D341Med (cell line): ENCODE measurements around the gene LPP.

ENCODE experiments used
- DNase-seq: peaks from one replicate; pipeline ENCODE4 v3.0.0; 2012; ENCODE audit warnings: low spot score

LPP gene

DNA sequence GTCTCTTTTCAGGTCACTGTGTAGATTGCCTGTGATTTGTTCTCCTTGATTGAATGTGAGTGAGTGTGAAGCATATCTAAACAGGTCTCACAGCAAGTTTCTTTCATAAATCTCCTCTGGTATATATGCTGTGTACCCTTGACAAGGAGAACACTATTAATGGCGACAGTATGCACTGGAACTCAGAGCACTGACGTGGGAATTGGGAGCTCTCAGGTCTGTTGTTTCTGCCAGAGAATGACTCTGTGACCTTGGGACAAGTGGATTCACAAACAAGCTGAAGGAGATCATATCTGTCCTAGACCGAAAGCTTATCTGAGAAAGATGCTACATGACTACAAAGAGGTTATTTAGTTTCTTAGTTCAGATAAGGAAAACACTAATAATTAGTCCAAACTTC lies 691.6 kb downstream of the LPP start:
- no peak for DNase-seq

DNA sequence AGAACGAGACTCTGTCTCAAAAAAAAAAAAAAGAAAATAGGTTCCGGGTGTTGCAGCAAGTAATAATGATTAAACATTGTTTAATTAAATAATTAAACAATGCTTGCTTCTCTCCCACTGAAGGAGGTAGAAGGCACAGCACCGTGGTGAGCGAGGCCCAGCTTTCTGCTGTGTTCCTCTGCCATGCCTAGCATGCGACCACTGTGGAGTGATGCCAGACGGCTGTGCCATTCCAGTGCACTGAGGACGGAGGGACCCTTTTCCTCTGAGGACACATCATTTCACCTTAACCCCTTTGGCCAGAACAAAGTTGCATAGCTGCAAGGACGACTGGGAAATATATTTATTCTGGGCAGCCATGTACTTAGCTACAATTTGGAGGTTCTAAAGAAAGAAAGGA lies 695.0 kb downstream of the LPP start:
- no peak for DNase-seq

DNA sequence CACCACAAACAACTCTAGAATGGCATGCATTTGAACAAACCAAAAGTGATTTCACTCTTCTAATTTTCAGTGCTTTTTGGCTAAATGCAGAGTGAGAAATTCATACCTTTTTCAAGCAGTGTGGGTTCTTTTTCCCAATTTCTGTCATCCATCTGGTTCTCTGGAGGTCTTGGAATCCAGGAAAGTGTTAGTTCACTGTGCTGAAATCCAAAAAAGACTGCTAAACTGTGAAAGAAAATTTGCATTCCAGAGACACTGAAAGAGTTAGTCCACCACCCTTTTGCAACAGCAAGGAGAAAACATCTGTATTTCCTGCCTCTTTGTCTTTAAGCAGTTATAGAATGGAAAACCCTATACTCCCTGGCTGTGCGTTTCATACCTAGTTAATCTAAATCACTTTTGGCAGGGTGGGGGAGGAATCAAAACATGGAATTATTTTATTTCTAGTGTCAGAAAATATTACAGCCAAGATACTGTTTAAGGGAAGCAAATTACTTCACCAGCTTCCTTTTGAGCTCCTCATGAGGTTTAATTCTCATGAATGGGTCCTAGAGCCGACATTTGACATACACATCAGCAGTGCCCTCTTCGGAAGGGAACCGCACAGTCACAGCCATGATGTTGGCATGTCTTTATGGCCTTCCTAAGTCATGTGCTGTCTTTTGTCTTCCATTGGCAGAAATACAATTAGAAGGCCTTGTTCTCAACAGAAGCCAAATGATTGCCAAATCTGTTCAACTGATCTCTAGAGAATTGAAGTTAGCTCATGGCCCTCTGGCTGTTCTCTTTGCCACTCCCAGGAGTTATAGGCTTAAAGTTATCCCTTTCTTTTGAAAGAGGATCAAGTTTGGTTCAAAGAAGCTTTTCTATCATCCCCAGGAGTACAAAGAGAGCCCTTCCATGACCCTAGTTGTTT lies 700.2 kb downstream of the LPP start:
- DNase-seq = peak; percentile 25

DNA sequence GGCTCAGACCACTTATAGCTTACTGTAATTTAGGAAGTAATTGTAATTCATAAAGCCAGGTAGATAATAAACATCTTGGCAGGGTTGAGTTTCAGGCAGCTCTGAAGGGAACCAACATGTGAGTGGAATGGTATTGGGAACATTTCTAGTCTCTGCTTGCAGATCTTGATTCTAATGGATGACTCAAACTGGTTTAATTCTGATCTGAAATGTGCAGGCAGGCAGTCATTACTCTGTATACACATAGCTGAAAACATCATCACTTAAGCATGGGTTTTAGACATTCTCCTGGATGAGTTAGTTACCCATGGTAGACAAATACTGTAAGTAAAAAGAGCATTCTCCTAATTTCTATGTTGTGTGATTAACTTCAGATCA lies 700.8 kb downstream of the LPP start:
- DNase-seq = no peak

DNA sequence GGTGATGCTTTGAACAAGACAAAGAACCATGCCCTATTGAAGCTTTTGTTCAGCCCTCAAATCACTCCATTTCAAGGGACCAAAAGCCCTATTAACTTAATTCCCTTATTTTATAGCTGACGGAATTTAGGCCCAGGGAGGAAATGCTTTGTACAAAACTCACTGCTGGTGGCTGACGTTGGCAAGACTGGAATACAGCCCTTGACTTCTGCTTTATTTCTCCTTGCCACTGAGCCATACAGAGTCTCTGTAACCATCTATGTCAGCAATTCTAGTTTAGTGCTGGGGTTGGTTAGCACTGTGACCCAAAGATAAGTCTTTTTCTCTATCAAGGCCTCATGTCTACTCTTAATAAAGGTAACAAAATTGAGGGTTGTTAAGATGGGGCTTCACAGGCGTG lies 701.7 kb downstream of the LPP start:
- no peak for DNase-seq

DNA sequence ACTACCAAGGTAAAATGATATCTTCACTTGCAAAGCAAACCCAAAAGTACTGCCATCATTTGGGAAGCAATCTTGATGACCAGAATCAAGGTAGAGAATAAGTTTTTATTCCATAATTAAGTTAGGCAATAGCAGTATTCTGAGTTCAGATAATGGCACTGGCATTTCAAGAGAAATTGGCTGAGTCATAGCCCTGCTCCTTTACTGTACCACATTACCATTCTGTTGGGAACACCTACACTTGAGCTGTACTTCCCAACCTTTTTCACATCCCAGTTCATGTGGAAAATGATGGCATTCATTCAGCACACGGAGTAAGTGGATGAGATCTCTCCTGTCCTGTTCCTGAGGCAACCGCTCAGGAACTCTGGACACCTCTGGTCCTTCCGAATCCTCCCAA lies 706.2 kb downstream of the LPP start:
- DNase-seq = no peak

DNA sequence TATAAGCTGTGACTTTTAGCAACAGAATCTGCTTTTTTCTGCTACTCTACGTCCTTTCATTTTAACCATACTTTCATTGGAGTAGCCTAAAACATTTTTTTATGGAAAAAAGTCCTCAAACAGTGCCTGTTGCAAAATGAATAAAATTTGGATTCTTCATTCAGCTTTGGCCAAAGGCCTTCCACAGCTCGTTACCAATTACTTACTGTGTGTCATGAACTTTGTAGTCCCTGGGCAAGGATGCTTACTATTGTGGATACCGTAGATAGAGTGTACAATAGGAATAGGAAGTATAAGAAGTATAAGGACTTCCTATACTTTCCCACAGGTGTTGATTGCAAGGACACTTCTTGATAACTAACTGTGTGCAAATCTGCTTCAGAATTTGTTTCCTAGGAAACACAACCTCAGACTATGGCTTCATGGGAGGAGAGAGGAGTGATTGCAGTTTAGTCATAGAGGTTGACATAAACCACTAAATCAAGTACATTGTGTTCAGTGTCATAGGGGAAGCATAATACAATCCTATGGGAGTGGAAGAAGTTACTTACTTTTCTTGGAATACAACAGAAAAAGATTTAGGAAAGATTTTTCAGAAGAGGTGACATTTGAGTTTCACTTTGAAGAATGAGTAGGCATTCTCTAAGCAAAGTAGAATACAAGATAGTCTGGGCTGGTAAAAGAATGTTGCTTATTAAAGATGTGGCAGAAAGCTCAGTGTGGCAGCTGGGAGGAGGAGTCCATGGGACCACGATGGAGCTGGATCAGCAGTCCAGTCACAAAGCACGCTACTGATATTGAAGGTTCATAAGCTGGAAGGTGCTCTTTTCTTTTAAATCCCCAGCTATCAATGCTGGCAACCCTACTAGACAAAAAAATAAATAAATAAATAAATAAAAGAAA lies 708.1 kb downstream of the LPP start:
- DNase-seq = no peak

DNA sequence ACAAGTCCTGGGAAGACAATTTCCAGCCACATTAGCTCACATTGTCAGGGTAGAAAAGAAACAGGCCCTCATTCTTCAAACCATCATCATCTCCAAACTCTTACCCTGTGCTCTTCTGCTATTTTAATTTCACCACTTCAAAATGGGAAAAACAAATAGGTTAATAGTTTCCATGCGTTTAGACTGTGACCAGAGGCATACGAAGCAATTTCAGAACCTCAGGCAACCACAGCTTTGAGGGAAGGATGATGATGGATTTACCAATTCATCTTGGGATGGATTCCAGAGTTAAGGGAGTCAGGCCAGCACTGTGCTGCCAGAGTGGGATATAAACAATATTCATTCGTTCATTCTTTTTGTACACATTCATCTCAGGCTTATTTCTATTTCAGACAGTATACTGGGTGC lies 710.0 kb downstream of the LPP start:
- DNase-seq = no peak

DNA sequence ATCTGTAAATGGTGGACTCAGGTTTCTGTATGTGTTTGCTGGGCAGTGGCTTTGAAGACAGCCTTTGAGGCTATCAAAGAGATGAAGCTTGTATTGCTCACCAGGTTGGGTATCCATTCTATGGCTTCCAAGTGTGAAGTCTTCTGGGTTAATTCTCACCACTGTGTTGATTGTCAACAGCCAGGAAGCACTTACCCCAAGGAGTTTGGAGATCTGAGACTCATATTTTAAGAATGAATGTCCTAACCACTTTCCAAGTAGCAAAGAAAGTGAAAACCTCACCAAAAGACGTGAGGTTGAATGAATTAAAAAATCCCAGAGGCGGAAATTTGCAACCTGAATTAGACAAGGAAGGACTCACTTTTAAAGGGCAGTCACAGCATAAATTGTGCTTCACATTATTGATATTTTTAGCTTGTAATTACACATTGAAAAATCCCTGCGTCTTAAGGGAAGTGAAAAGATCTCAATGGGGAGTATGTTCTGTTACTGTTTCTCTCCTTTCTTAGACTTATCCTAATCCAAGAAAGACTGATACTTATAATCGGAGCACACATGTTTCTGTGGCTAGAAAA lies 713.8 kb downstream of the LPP start:
- DNase-seq = no peak

DNA sequence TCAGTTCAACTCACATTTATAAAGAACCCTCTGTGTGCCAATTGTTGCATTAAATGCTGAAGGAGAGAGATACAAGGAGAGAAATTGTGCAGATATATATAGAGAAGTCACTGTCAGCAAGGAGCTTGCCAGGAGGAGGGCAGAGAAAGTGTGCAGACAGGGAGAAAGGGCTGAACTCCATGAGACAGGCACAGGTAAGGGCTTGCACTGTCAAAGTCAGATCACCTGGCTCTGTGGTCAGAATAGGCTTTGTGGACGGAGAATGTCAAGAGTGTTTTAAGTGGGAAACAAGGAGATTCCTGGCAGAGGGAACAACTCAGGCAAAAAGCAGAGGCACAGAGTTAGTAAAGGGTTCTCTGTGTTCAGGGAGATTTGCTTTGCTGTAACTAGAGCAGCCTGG lies 714.8 kb downstream of the LPP start:
- DNase-seq = no peak

DNA sequence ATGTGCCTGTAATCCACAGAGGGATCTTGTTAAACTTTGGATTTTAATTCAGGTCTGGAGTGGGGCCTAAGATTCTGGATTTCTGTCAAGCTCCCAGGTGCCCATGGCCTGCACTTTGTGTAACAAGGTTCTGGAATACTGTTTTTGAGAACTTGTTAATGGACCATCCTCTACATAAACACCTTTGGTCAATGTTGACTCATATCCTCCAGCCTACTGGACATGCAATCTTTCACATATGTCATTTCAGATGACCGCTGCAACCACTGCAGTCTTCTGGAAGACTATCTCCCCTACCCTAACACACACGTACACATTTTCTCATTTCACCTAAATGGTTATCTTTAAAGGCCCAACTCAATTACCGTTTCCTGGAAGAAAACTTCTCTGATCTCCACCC lies 715.7 kb downstream of the LPP start:
- no peak for DNase-seq

DNA sequence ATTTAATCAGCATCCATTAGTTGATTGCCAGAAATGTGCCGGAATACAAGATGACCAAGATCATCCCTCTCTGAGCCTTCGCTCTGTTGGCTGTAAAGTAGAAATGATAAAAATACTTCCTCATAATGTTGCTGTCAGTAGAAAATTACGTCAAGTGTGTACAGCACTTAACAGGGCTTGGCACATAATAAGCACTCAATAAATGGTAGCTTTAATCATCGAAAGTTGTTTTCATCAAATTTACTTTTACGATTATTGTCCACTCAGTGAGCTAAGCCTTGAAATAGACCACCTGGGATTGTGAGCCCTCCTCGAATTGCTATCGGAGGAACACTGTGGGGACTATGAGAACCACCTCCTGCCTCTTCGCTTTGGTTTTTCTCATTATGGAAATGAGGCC lies 716.5 kb downstream of the LPP start:
- DNase-seq = no peak

DNA sequence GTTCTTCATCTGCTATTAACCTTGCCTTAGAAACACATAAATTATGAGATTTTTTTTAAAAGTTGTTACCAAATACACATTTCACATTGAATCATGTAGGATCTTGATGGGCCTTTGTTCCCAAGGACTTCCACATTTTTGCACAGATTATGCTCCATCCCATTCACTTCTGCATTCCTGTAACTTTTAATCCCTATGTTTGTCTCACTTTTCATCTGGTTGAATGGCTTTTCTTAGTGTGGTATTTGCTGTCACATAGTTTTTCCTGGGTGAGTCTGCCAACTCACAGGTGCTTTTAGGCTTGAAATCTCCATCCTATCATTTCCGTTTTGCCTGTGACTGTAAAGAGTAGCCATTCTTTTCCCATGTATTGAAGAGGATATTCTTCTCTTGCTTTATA lies 720.6 kb downstream of the LPP start:
- DNase-seq = no peak

DNA sequence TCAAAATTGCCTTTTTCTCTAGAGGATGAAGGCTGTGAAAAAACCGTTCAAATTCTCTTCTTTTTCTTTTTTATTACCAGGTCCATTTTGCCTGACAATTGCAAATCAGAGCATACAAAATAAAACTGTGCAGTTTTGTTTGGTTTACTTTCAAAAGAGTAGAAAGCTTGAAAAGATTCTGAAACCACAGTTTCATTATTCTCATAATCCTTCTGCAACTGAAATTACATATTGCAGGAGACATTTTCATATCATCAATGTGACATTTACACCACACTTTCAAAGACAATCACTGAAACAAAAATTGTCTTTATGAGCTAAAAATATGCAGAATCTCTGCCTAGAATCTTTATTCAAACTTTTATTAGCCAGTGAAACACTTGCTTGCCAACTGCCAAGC lies 721.5 kb downstream of the LPP start:
- DNase-seq = no peak

DNA sequence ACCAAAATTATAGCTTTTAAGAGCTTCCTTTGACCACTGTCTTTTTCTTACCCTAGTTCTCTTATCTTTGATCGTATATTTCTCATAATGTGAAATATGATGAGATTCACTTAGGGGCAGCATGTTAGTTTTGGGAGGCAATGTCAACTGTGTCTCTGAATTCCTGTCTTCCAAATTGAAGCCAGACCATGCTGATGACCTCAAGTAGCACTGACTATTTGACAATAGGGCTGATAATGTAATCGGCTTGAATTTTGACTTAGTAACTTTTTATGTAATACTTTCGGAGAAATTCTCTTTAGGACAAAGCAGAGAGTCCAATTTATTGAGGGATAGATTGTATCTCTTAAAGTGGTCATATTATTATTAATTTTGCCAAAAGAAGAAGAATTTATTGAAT lies 722.4 kb downstream of the LPP start:
- DNase-seq = no peak

DNA sequence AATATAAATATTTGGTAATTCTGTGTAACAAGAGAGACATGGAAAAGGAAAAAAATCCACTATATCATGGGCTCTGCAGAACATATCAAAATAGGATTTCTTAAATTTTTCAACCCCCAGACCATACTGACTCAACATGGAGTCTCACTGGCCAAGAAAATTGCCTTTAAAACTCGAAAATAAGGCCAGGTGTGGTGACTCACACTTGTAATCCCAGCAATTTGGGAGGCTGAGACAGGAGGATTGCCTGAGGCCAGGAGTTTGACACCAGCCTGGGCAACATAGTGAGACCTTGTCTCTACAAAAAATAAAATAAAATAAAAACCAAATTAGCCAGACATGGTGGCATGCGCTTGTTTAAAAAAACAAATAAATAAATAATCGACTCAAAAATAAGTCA lies 723.4 kb downstream of the LPP start:
- DNase-seq = no peak

DNA sequence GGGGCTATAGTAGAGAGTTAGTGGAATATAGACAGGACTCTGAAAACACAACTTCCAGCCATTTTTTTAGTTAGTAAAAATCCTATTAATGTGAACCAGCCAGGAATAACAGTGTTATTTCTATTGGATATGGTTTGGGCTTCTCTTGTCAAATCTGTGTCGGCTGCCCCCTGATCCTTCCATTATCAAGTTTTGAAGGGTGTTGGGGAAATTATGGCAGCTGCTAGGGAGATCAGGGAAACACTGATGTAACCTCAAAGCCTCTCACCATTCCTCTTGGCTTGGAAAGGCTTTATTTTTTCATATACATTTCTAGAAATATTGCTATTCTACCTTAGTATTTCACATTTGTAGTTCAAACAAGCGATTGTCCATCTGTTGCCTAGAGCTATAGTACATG lies 724.1 kb downstream of the LPP start:
- DNase-seq = no peak

DNA sequence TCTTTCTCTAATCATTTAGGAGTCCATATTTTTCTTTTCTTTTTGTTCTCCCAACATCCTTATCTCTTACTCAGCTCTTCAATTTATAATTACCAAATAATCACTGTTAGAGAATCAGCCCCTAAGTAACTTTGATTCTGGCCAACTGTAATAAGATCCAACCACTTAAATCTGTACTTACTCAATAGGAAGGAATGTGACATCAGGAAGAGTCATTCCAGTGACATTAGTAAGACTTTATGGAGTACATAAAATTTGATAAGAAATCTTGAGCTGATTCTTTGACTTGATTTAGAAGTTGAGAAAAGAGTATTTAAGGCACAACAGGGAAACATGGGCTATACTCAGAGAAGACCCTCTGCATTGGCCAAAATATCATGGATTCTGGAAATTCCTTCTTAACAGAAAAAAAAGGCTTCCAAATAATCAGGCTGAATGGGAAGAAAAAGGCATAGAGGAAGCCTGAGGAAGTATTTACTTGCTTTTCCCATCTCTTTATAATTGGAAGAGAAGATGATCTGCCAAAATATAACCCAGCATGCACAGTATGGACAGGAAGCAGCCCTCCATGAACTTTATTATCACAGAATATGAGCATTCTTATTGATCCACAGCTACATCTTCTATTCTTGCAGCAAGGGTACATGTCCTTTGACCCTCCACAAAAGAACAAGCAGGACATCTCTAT lies 728.1 kb downstream of the LPP start:
- DNase-seq = no peak

DNA sequence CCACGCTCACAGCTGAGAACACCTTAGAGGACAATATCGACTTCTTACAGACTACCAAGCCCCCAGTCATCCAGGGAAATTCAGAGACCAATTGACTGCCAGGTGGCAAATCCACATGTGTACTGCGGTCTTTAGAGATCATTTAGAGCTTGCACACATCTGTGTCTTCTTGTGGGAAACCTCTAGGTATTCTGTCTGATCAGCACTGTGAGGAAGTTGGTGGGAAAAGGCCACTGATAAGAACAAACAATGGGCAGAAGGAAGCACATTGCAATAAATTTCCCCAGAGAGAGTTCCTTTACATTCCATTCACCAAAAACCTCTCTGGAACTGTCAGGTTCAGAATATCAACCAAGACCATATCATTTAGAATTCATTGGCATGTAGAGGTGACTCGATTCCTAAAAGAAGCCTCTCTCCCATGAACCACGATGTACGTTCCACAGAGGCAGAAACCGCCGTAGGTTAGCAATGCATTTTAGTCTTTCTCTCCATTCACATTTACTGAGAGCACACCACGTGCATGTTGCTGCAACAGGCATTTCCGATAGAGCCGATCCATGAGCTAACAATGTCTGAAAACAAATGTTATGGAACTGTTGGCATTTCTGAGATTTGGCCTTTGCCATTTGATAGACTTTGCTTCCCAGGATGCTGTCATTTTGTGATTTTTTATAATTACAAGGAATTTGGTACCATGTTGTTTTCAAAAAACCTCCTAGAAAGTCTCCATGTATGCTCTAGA lies 730.5 kb downstream of the LPP start:
- no peak for DNase-seq

DNA sequence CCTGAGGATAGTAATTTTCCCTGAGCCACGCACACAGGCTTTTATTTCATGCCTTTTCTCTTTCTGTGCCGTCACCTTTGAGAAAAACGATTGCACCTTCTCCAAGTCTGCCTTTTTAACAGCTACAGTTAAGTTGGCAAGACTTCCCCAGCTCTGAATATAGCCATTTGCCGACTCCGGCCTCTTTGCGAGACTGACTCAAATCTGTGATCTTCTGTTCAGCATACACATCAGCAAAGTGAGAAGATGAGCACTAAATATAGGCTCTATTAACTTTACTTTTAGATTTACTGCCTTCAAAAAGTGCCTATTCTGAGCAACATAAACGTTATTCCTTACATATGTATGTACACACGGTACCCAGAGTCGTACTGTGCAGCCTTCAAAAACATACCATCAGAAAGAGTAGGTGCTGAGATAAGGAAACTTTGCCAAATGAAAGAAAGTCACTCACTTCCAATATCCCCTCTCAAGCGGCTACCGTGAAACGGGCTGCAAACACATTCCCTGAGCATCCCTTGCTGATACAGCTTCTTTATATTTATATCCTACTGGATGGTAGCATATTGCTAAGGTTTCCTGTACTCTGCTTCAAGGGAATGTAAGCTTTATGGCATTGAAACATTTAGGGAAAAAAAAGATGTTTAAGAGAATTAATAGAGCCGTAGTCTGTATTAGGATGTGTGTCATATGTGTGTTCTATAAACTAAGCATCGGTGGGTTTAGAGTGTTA lies 734.5 kb downstream of the LPP start:
- no peak for DNase-seq

DNA sequence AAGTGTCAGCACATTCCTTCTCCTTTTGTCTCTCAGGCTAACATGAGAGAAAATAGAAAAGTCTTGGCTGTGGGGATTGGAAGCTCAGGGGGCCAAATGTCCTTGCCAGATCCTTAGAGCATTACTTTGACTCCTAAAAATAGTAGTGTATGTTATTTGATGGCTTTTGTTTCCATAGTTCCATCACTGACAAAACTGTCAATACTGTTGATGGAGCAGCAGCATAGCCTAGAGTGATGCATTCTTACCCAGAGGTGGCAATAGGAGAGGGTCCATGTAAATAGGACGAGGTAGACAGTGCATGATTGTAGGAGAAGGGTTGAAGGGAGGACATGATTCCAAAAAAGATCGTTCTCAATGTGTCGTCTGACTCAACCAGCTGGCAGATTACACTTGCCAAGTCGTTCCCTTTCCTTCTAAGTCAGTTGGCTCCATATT lies 735.1 kb downstream of the LPP start:
- no peak for DNase-seq
